HG02884 (cell line): Measurements from ENCODE around the gene DNTTIP2.
A peak's percentile ranks its signal among the peaks of the same experiment; 100 is the strongest.
"Not testable (repeated sequence)": the region's sequence is repeated elsewhere in the genome, so short reads cannot be mapped to it uniquely, and the experiment has no call there.

Source experiments
- ATAC-seq: cut with Tn5 transposase; IDR thresholded peaks from one replicate; pipeline ENCODE4 v1.9.1; 2021; ENCODE audit warnings: mild to moderate bottlenecking, moderate library complexity; ENCODE audit not compliant: unreplicated experiment

The DNTTIP2 gene

GRCh38 chr1:93878889-93879586, at the start of gene DNTTIP2:
TSS of gene DNTTIP2 (minus strand) at chr1:93879206. CDS start at chr1:93879148, 58 bp downstream.
- peak; percentile 98 for ATAC-seq

- ATAC-seq, result no peak
Measured at GRCh38 chr1:93925206-93925605, 46.2 kb upstream of the DNTTIP2 start.

- no peak for ATAC-seq
Measured at GRCh38 chr1:93919780-93920179, 40.8 kb upstream of the DNTTIP2 start.

GRCh38 chr1:93917302-93917701, 38.3 kb upstream of the DNTTIP2 start:
- no peak for ATAC-seq

- not testable (repeated sequence) for ATAC-seq
Measured at GRCh38 chr1:93910880-93911279, 31.9 kb upstream of the DNTTIP2 start.

GRCh38 chr1:93910305-93910704, 31.3 kb upstream of the DNTTIP2 start:
- ATAC-seq, result no peak

GRCh38 chr1:93909146-93910050, 30.4 kb upstream of the DNTTIP2 start, which contains the start of gene GCLM:
TSS of gene GCLM (minus strand) at chr1:93909430. CDS start at chr1:93909163, 267 bp downstream.
- ATAC-seq, result peak; percentile 92

GRCh38 chr1:93908394-93909145, 29.6 kb upstream of the DNTTIP2 start:
- peak; percentile 30 for ATAC-seq

GRCh38 chr1:93907718-93908117, 28.7 kb upstream of the DNTTIP2 start:
- no peak for ATAC-seq

GRCh38 chr1:93906480-93906879, 27.5 kb upstream of the DNTTIP2 start:
- no peak for ATAC-seq

GRCh38 chr1:93905734-93906133, 26.7 kb upstream of the DNTTIP2 start:
- ATAC-seq, result no peak

- no peak for ATAC-seq
Measured at GRCh38 chr1:93905051-93905450, 26.0 kb upstream of the DNTTIP2 start.

- no peak for ATAC-seq
Measured at GRCh38 chr1:93904228-93904627, 25.2 kb upstream of the DNTTIP2 start.

GRCh38 chr1:93900723-93901504, 21.9 kb upstream of the DNTTIP2 start:
- no peak for ATAC-seq

- no peak for ATAC-seq
Measured at GRCh38 chr1:93899543-93900207, 20.7 kb upstream of the DNTTIP2 start.

- ATAC-seq, result no peak
Measured at GRCh38 chr1:93888900-93889299, 9.9 kb upstream of the DNTTIP2 start.

GRCh38 chr1:93882269-93882668, 3.3 kb upstream of the DNTTIP2 start:
- ATAC-seq, result no peak

- no peak for ATAC-seq
Measured at GRCh38 chr1:93880731-93881130, 1.7 kb upstream of the DNTTIP2 start.

- peak; percentile 52 for ATAC-seq
Measured at GRCh38 chr1:93878501-93878888, 511 bp downstream of the DNTTIP2 start.

GRCh38 chr1:93877529-93877928, 1.5 kb downstream of the DNTTIP2 start:
- ATAC-seq, result no peak
